Pancreas (tissue), 10 donors: ENCODE measurements around the gene APOBEC3H. TPM values are rescaled to one million over a fixed set of nuclear protein-coding genes. Genes with fewer than 3 reads are reported as not detected.

Experiments
- ATAC-seq, 4 donors: fragments of 200-7000 bp; cut with Tn5 transposase; one replicate each; pipeline versions ENCODE4 v1.8.0 to v1.9.1; 2020; ENCODE audit warnings: mild to moderate bottlenecking in 4 of 4, moderate library complexity in 4 of 4
- DNase-seq, 6 donors: peaks; one replicate each; pipeline ENCODE4 v3.0.0-alpha.2; 2020
- FAIRE-seq: peaks from 2 replicates; lab custom pipeline; 2012; peaks lifted over from hg19 to GRCh38; lab: Jason Lieb, UNC
- H3K27ac ChIP-seq, 4 donors: fragments of 200-600 bp; sonication (generic); 1 replicate in 3 of 4; 2 replicates in 1 of 4; pipeline versions ENCODE4 v1.5.0 to v1.8.0; 2020
- H3K27me3 ChIP-seq, 4 donors: fragments of 200-600 bp; one replicate each; pipeline ENCODE4 v1.8.0; 2021
- H3K36me3 ChIP-seq, 3 donors: fragments of 200-600 bp; sonication (generic) in 1 of 3; one replicate each; pipeline versions ENCODE4 v1.5.0 to v1.8.0; 2020 to 2021
- H3K4me1 ChIP-seq, 3 donors: fragments of 200-600 bp; one replicate each; pipeline ENCODE4 v1.8.0; 2021
- H3K4me3 ChIP-seq, 4 donors: fragments of 200-600 bp; sonication (generic) in 2 of 4; one replicate each; pipeline versions ENCODE4 v1.5.0 to v1.8.0; 2020 to 2021
- H3K9me3 ChIP-seq, 4 donors: fragments of 200-600 bp; one replicate each; pipeline ENCODE4 v1.8.0; 2021
- WGBS, 2 donors: extraction: QIAGEN DNeasy Blood & Tissue Kit; methylation state at CpG; one replicate each; pipeline ENCODE4 v1.1.7; 2013; 5-methylcytosine and 5-hydroxymethylcytosine counted together
- intact Hi-C, 3 donors: fragments of 100-400 bp; cut with DNase I; formaldehyde crosslinking; loops; one replicate each; pipeline versions ENCODE4 v1.11.1 to v1.14.2; 2022
- polyA plus RNA-seq, 2 donors: library from polyadenylated mRNA; stranded (reverse); fragments of 200-250 nt; gene quantifications; one replicate each; pipeline ENCODE4 v1.2.3, GENCODE V29; 2013
- total RNA-seq, 6 donors: library from RNA; stranded (reverse); fragmentation: NEBNext Ultra II Directional in 4 of 6; extraction: Animal tissue kit (Norgen Biotek cat#: 25700) in 4 of 6; gene quantifications; one replicate each; pipeline versions ENCODE4 v1.2.1 to v1.2.4, GENCODE V29; 2021 to 2023
- TF ChIP-seq, protein P1 (sequence below), 4 donors: fragments of 200-600 bp; sonication (generic) in 3 of 4; IDR thresholded peaks; one replicate each; pipeline versions ENCODE4 v1.5.0 to v1.8.0; 2021; ENCODE audit warnings: antibody characterized with exemption in 4 of 4
- donor health status: healthy with polysubstance abuse.
- donor health status: DM: no; HTN: no; CAD: no; lungs with moderate emphysema.
- donor health status: DM: no; HTN: no; CAD: no.
- donor health status: control.
- donor health status: control.
- donor health status: Bipolar disorder and iron deficiency.
- donor health status: DM: yes; HTN: yes; CAD: no.
- donor health status: DM: no; HTN: no; CAD: no.
- donor health status: DM: no; HTN: no; CAD: no.
- donor health status: DM: yes; HTN: yes; CAD: no.

The APOBEC3H gene
- total and polyA plus RNA-seq, 8 donors: 0.14 to 0.21 (median 0.16) TPM; not detected in 4

DNA sequence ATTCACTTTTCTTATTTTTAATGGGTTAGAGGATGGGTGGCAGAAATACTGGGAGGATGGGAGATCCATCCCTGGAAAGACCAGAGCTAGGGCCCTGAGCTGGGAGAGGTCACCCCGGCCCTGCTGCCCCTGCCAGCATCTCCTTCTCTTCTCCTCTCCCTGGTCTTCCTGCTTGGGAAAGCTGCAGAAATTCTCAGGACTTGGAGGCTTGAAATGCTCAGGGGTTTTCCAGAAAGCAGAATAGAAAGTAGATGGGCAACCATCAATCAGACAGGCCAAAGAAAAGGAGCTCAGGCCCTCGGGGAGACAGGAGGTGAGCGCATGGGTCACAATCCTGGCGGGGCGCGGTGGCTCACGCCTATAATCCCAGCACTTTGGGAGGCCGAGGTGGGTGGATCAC, 1.5 kb downstream of the APOBEC3H start:
- FAIRE-seq (no peak), ATAC-seq (no peak), DNase-seq (no peak)
- Histone ChIP-seq H3K27me3 (no peaks in the 10 kb centered on the region), H3K9me3 (no peaks in the 10 kb centered on the region), H3K4me3 (no peak overlapping the region), H3K4me1 (no peaks in the 10 kb centered on the region), H3K36me3 (no peaks in the 10 kb centered on the region), H3K27ac (no peak overlapping the region)
- intact Hi-C loops: loop anchor here in 1 of 3 donors (10.0 kb wide), 1 partner anchor 576 kb away; no protein-coding TSS in a partner anchor
- TF ChIP-seq, protein P1, sequence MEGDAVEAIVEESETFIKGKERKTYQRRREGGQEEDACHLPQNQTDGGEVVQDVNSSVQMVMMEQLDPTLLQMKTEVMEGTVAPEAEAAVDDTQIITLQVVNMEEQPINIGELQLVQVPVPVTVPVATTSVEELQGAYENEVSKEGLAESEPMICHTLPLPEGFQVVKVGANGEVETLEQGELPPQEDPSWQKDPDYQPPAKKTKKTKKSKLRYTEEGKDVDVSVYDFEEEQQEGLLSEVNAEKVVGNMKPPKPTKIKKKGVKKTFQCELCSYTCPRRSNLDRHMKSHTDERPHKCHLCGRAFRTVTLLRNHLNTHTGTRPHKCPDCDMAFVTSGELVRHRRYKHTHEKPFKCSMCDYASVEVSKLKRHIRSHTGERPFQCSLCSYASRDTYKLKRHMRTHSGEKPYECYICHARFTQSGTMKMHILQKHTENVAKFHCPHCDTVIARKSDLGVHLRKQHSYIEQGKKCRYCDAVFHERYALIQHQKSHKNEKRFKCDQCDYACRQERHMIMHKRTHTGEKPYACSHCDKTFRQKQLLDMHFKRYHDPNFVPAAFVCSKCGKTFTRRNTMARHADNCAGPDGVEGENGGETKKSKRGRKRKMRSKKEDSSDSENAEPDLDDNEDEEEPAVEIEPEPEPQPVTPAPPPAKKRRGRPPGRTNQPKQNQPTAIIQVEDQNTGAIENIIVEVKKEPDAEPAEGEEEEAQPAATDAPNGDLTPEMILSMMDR (IDR thresholded peaks at IDR 0.05): no peak
- 82 to 91% methylated on average over 8 of the region's 8 CpGs for WGBS, 2 donors

DNA sequence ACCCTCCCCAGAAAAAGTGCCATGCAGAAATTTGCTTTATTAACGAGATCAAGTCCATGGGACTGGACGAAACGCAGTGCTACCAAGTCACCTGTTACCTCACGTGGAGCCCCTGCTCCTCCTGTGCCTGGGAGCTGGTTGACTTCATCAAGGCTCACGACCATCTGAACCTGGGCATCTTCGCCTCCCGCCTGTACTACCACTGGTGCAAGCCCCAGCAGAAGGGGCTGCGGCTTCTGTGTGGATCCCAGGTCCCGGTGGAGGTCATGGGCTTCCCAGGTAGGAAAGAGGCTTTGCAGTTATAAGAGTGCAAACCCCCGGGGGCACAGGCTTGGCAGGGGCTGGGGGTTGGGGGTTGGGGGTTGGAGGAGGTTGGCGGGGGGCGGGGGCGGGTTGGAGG, 4.2 kb downstream of the APOBEC3H start:
- H3K27me3 ChIP-seq: no peaks in the 10 kb centered on the region
- no peaks in the 10 kb centered on the region for H3K36me3 ChIP-seq

DNA sequence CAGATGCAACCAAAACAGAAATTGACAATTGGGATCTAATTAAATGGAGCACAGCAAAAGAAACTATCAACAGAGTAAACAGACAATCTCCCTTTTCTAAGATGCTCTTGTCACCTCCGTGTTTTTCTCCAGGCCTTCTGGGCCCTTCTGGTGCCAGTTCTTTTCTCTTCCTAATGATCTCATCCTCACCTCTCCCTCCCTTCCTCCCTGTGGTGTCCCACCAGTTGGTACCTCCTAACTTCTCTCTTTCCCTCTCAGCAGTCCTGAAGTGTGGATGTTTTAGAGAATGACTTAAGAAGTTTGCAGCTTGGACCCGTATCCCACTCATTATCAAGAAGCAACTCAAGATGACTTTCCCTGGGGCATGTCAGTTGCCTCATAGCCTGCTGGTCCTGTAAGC, 6.4 kb downstream of the APOBEC3H start:
- H3K4me3 ChIP-seq: no peak overlapping the region
- no peak for DNase-seq
- H3K27ac ChIP-seq: no peak overlapping the region
- intact Hi-C loops: no loop called here
- H3K4me1 ChIP-seq: no peaks in the 10 kb centered on the region
- H3K9me3 ChIP-seq: no peaks in the 10 kb centered on the region
- no peak for ATAC-seq
- TF ChIP-seq, protein P1 (IDR thresholded peaks at IDR 0.05): no peak
- H3K36me3 ChIP-seq: no peaks in the 10 kb centered on the region
- FAIRE-seq: no peak
- WGBS, 2 donors: 65 to 68% methylated on average over 2 of the region's 2 CpGs
- no peaks in the 10 kb centered on the region for H3K27me3 ChIP-seq

More for the DNA sequence above, 4.2 kb downstream of the APOBEC3H start:
- TF ChIP-seq, protein P1 (IDR thresholded peaks at IDR 0.05): no peak
- no peak overlapping the region for H3K4me3 ChIP-seq
- DNase-seq: no peak
- no peaks in the 10 kb centered on the region for H3K9me3 ChIP-seq
- no peak for FAIRE-seq
- intact Hi-C loops: no loop called here
- no peak overlapping the region for H3K27ac ChIP-seq
- no peaks in the 10 kb centered on the region for H3K4me1 ChIP-seq
- no peak for ATAC-seq
- WGBS, 2 donors: 70 to 79% methylated on average over 9 to 12 of the region's 13 CpGs

DNA sequence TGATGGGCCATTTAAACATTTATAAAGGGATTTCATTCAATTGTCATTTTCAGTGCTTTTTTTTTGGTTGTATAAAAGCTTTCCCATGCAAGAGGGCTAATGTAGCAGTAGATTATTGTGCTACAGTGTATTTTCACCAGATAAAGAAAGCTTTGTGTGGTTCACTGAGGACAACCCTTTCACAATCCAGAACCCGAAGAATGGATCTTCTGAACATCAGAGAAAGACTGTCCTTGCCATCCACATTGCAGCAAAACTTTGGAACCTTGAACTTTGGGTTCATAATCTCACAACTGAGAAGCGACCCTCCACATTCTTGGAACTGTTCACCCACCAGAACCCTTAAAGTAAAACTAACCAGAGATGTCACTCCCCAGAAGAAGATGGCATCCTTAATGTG, 9.3 kb downstream of the APOBEC3H start:
- intact Hi-C loops: no loop called here

DNA sequence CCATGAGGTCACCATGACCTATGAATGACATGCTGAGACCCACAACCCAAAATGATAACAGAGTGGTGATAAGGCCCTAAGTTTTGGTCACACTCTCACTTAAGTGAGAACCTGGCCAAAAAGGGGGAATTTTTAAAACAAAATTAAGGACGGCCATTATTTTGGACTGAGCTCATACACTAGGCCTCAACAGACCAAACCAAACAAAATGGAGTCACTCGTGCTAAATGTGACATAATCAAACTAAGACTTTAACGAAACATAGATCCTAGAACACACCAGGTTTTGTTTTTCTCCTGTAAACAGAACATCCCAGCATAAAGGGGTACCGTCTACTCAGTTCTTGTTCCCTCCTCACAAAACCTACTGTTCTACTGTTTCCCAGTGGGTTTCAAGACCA, 11.4 kb downstream of the APOBEC3H start:
- ATAC-seq: no peak
- FAIRE-seq: no peak
- no peaks in the 10 kb centered on the region for H3K27me3 ChIP-seq
- no peak overlapping the region for H3K27ac ChIP-seq
- no peaks in the 10 kb centered on the region for H3K9me3 ChIP-seq
- WGBS, 2 donors: 87 to 92% methylated on average over 4 of the region's 4 CpGs
- TF ChIP-seq, protein P1 (IDR thresholded peaks at IDR 0.05): no peak
- H3K36me3 ChIP-seq: no peaks in the 10 kb centered on the region
- no peak overlapping the region for H3K4me3 ChIP-seq
- DNase-seq: no peak
- H3K4me1 ChIP-seq: no peaks in the 10 kb centered on the region
- intact Hi-C loops: no loop called here

More for the DNA sequence above, 9.3 kb downstream of the APOBEC3H start:
- ATAC-seq (no peak), FAIRE-seq (no peak), DNase-seq (no peak)
- no peaks in the 10 kb centered on the region for H3K36me3 ChIP-seq
- no peak overlapping the region for H3K27ac ChIP-seq
- H3K4me1 ChIP-seq: no peaks in the 10 kb centered on the region
- 54 to 63% methylated on average over 2 of the region's 2 CpGs for WGBS, 2 donors
- TF ChIP-seq, protein P1 (IDR thresholded peaks at IDR 0.05): no peak
- no peaks in the 10 kb centered on the region for H3K27me3 ChIP-seq
- no peaks in the 10 kb centered on the region for H3K9me3 ChIP-seq
- H3K4me3 ChIP-seq: no peak overlapping the region
